Type B pancreatic cell (in vitro differentiated cells): Measurements from ENCODE around the gene GARIN1A. TPM values are rescaled to one million over a fixed set of nuclear protein-coding genes. Genes with fewer than 3 reads are reported as not detected.
A peak's percentile ranks its signal among the peaks of the same experiment; 100 is the strongest.
"Not testable (repeated sequence)": the region's sequence is repeated elsewhere in the genome, so short reads cannot be mapped to it uniquely, and the experiment has no call there.

ENCODE experiments used
- DNase-seq: peaks from one replicate; pipeline ENCODE4 v3.0.0; 2021; ENCODE audit warnings: mixed read lengths; ENCODE audit not compliant: unreplicated experiment; ENCODE audit errors: extremely low spot score
- H3K27ac Mint-ChIP-seq: 2 replicates; pipeline ENCODE4 v1.8.0; 2021; ENCODE audit warnings: mild to moderate bottlenecking, mixed read lengths
- H3K27me3 Mint-ChIP-seq: 2 replicates; pipeline ENCODE4 v1.8.0; 2021; ENCODE audit warnings: mixed read lengths
- H3K36me3 Mint-ChIP-seq: 2 replicates; pipeline ENCODE4 v1.8.0; 2021; ENCODE audit warnings: mixed read lengths
- H3K4me1 Mint-ChIP-seq: one replicate; pipeline ENCODE4 v1.8.0; 2021; ENCODE audit warnings: mixed read lengths; ENCODE audit not compliant: unreplicated experiment
- H3K4me3 Mint-ChIP-seq: 2 replicates; pipeline ENCODE4 v1.8.0; 2021; ENCODE audit warnings: mild to moderate bottlenecking, mixed read lengths
- H3K9me3 Mint-ChIP-seq: 2 replicates; pipeline ENCODE4 v1.8.0; 2021; ENCODE audit warnings: mixed read lengths
- CTCF ChIP-seq: fragments of 200-600 bp; sonication (generic); conservative IDR thresholded peaks from 2 replicates; pipeline ENCODE4 v1.5.0; 2021; ENCODE audit warnings: antibody characterized with exemption, mild to moderate bottlenecking
- long read RNA-seq: library from polyadenylated mRNA; unstranded; transcript quantifications from one replicate; pipeline ENCODE4 v2.0.0, GENCODE V29; 2020
- total RNA-seq: library from RNA; stranded (reverse); gene quantifications from 2 replicates; pipeline ENCODE4 v1.2.1, GENCODE V29; 2021; ENCODE audit warnings: low replicate concordance

Gene GARIN1A
- 2.4 TPM in 2 replicates for total RNA-seq
- long read RNA-seq, result 0 reads

DNA sequence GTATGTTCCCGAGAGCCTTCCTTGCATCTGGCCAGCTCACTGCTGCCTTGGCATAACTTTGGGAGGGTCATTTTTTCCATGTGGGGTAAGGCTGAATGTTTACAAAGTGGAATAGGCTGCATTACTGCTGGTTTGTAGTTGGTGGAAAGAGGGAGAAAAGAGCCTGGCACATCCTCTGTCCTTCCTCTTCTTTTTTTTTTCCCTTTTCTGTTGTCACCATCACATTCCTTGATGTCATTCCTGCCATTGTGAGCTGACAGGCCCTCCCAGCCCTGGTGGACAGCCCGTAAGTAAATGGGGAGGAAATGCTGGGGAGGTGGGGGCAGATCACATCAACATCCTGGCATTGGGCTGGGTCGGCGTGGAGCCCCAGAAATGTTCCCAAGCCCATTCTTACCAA, at the start of gene GARIN1A:
TSS of gene GARIN1A (plus strand) at position 301 of the 400 bp plus-strand sequence. CDS start 106 bp downstream, outside the sequence.
- Mint-ChIP-seq H3K4me3 (no peak within 1 kb of the TSS), H3K4me1 (no peaks in the 10 kb centered on the region), H3K36me3 (no peaks in the 10 kb centered on the region), H3K27me3 (peaks cover 6% of the 10 kb centered on the region), H3K27ac (peak within 1 kb of the TSS; percentile 42), H3K9me3 (no peaks in the 10 kb centered on the region)
- DNase-seq, result no peak
- no peak for TF ChIP-seq CTCF

GRCh38 chr7:128627124-128627523, 45.0 kb upstream of the GARIN1A start:
- H3K36me3 Mint-ChIP-seq, result peaks cover 17% of the 10 kb centered on the region
- not testable (repeated sequence) for H3K4me1 Mint-ChIP-seq, H3K4me3 Mint-ChIP-seq, H3K9me3 Mint-ChIP-seq, H3K27ac Mint-ChIP-seq, H3K27me3 Mint-ChIP-seq, DNase-seq

- peaks cover 21% of the 10 kb centered on the region for H3K36me3 Mint-ChIP-seq
- not testable (repeated sequence) for H3K27me3 Mint-ChIP-seq, H3K4me1 Mint-ChIP-seq, H3K27ac Mint-ChIP-seq, H3K9me3 Mint-ChIP-seq, DNase-seq, H3K4me3 Mint-ChIP-seq
These were observed 38.2 kb upstream of the GARIN1A start for GRCh38 chr7:128633915-128634314.

- H3K9me3 Mint-ChIP-seq, H3K27me3 Mint-ChIP-seq, H3K27ac Mint-ChIP-seq, H3K4me3 Mint-ChIP-seq, H3K4me1 Mint-ChIP-seq, DNase-seq: not testable (repeated sequence)
- peaks cover 10% of the 10 kb centered on the region for H3K36me3 Mint-ChIP-seq
These were observed 26.9 kb upstream of the GARIN1A start for GRCh38 chr7:128645206-128645605.

- not testable (repeated sequence) for H3K9me3 Mint-ChIP-seq, H3K4me3 Mint-ChIP-seq, H3K27me3 Mint-ChIP-seq, DNase-seq, H3K4me1 Mint-ChIP-seq, H3K27ac Mint-ChIP-seq
- H3K36me3 Mint-ChIP-seq, result peaks cover 10% of the 10 kb centered on the region
These were observed 26.2 kb upstream of the GARIN1A start for GRCh38 chr7:128645844-128646243.

DNA sequence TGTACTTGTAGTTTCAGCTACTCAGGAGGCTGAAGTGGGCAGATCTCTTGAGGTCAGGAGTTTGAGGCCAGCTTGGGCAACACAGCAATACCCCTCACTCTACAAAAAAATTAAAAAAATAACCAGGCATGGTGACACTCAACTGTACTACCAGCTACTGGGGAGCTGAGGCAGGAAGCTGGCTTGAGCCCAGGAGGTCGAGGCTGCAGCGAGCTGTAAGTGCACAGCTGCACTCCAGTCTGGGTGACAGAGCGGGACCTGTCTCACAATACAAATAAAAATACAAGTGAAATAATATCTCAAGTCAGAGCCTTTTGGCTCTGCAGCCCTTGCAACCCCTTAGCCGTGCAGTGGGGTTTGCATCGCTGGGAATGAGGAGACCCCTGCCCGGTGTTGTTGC, 25.2 kb upstream of the GARIN1A start:
- H3K9me3 Mint-ChIP-seq, H3K27ac Mint-ChIP-seq, H3K27me3 Mint-ChIP-seq, H3K4me3 Mint-ChIP-seq, DNase-seq, H3K4me1 Mint-ChIP-seq: not testable (repeated sequence)
- H3K36me3 Mint-ChIP-seq, result peaks cover 10% of the 10 kb centered on the region

DNA sequence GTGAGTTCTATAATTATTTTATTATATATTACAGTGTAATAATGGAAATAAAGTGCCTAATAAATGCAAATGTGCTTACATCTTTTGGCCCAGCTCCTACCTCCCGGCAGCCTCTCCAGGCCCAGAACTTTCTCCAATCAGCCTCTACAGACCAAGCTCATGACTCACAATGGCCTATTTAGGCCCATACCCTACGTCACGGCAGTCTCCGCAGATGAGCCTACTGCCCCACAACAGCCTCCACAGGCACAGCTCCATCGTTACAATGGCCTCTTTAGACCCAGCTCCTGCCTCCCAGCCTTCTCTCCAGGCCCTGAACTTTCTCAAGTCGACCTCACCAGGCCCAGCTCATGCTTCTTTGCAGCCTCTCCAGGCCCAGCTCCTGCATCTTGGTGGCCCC, 21.0 kb upstream of the GARIN1A start:
- not testable (repeated sequence) for H3K9me3 Mint-ChIP-seq, H3K36me3 Mint-ChIP-seq, H3K4me1 Mint-ChIP-seq, DNase-seq, H3K4me3 Mint-ChIP-seq, H3K27me3 Mint-ChIP-seq, H3K27ac Mint-ChIP-seq

DNA sequence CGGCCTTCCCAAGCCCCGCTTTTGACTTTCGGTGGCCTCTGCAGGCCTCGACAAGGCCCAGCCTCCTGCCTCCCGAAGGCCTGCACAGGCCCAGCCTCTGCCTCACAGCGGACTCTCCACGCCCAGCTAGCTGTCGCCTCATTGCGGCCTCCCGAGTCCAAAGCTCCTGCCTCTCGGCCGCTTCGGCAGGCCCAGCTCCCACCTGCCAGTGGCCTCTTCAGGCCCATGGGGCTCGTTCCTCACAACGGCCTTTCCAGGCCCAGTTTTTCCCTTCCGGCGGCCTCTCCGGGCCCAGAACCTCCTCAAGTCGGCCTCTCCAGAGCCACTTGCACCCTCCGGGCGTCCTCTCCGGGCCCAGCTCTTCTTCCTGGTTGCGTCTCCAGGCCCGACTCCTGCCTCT, 19.5 kb upstream of the GARIN1A start:
- H3K4me3 Mint-ChIP-seq, result not testable (repeated sequence)

GRCh38 chr7:128653197-128653596, 18.9 kb upstream of the GARIN1A start:
- not testable (repeated sequence) for H3K4me3 Mint-ChIP-seq, H3K27me3 Mint-ChIP-seq, H3K9me3 Mint-ChIP-seq, H3K36me3 Mint-ChIP-seq, H3K27ac Mint-ChIP-seq, DNase-seq, H3K4me1 Mint-ChIP-seq

More for the DNA sequence above, 19.5 kb upstream of the GARIN1A start:
- H3K4me1 Mint-ChIP-seq, H3K36me3 Mint-ChIP-seq, H3K9me3 Mint-ChIP-seq, H3K27me3 Mint-ChIP-seq, H3K27ac Mint-ChIP-seq, DNase-seq: not testable (repeated sequence)

- not testable (repeated sequence) for H3K4me3 Mint-ChIP-seq, H3K27ac Mint-ChIP-seq, DNase-seq, H3K9me3 Mint-ChIP-seq, H3K27me3 Mint-ChIP-seq, H3K36me3 Mint-ChIP-seq, H3K4me1 Mint-ChIP-seq
These were observed 18.0 kb upstream of the GARIN1A start for GRCh38 chr7:128654080-128654479.

- H3K4me3 Mint-ChIP-seq, result not testable (repeated sequence)
These were observed 17.6 kb upstream of the GARIN1A start for GRCh38 chr7:128654501-128654900.

GRCh38 chr7:128658428-128658827, 13.7 kb upstream of the GARIN1A start:
- not testable (repeated sequence) for H3K27ac Mint-ChIP-seq, H3K27me3 Mint-ChIP-seq, H3K9me3 Mint-ChIP-seq, H3K4me3 Mint-ChIP-seq, H3K4me1 Mint-ChIP-seq
- H3K36me3 Mint-ChIP-seq, result peaks cover 23% of the 10 kb centered on the region
- DNase-seq, result peak; percentile 42

More at GRCh38 chr7:128654501-128654900, 17.6 kb upstream of the GARIN1A start:
- DNase-seq, H3K27ac Mint-ChIP-seq, H3K27me3 Mint-ChIP-seq, H3K36me3 Mint-ChIP-seq, H3K4me1 Mint-ChIP-seq, H3K9me3 Mint-ChIP-seq: not testable (repeated sequence)
